A172 (cell line): ENCODE measurements around the gene RB1. TPM values are rescaled to one million over a fixed set of nuclear protein-coding genes. Genes with fewer than 3 reads are reported as not detected.

Source experiments
- DNase-seq: peaks from one replicate; pipeline ENCODE4 v3.0.0-alpha.2; 2015; ENCODE audit warnings: low spot score
- total RNA-seq: library from RNA; depleted of rRNA; stranded (reverse); fragments of >200 nt; shearing (Covaris generic); gene quantifications from 2 replicates; pipeline ENCODE4 v1.2.3, GENCODE V29; 2014

Gene RB1
- total RNA-seq, 1 experiment from 2014 or later: 57.9 TPM

- no peak for DNase-seq
These were observed 190.3 kb downstream of the RB1 start for GRCh38 chr13:48493851-48494250.

- DNase-seq: no peak
These were observed 191.3 kb downstream of the RB1 start for GRCh38 chr13:48494874-48495273.

- DNase-seq: no peak
These were observed 193.0 kb downstream of the RB1 start for GRCh38 chr13:48496271-48497161.

- no peak for DNase-seq
These were observed 194.1 kb downstream of the RB1 start for GRCh38 chr13:48497669-48498068.

GRCh38 chr13:48500652-48501197 is 197.2 kb downstream of the RB1 start:
- peak; percentile 23 for DNase-seq

- DNase-seq: no peak
These were observed 198.2 kb downstream of the RB1 start for GRCh38 chr13:48501705-48502104.

GRCh38 chr13:48502601-48503319 is 199.2 kb downstream of the RB1 start:
- DNase-seq: no peak

- DNase-seq: no peak
These were observed 201.1 kb downstream of the RB1 start for GRCh38 chr13:48504606-48505005.

GRCh38 chr13:48505012-48505411 is 201.5 kb downstream of the RB1 start:
- no peak for DNase-seq

GRCh38 chr13:48505597-48506091 is 202.1 kb downstream of the RB1 start:
- no peak for DNase-seq

GRCh38 chr13:48506092-48506701 is 202.6 kb downstream of the RB1 start:
- DNase-seq: no peak

- DNase-seq: no peak
These were observed 203.5 kb downstream of the RB1 start for GRCh38 chr13:48507021-48507420.

- DNase-seq: no peak
These were observed 204.5 kb downstream of the RB1 start for GRCh38 chr13:48508011-48508410.

- DNase-seq: no peak
These were observed 207.1 kb downstream of the RB1 start for GRCh38 chr13:48510698-48511097.

- DNase-seq: no peak
These were observed 208.2 kb downstream of the RB1 start for GRCh38 chr13:48511621-48512230.

GRCh38 chr13:48514793-48515192 is 211.2 kb downstream of the RB1 start:
- no peak for DNase-seq

- DNase-seq: no peak
These were observed 212.2 kb downstream of the RB1 start for GRCh38 chr13:48515732-48516131.

- DNase-seq: no peak
These were observed 214.5 kb downstream of the RB1 start for GRCh38 chr13:48518083-48518482.

GRCh38 chr13:48526286-48526685 is 222.7 kb downstream of the RB1 start:
- DNase-seq: no peak

GRCh38 chr13:48527955-48528354 is 224.4 kb downstream of the RB1 start:
- DNase-seq: no peak

GRCh38 chr13:48528720-48529119 is 225.2 kb downstream of the RB1 start:
- DNase-seq: no peak

- no peak for DNase-seq
These were observed 227.3 kb downstream of the RB1 start for GRCh38 chr13:48530833-48531232.
